ENCODE results near the gene KIF16B. TPM values are rescaled to one million over a fixed set of nuclear protein-coding genes. Genes with fewer than 3 reads are reported as not detected.

KIF16B gene
- total RNA-seq, 1 experiment from 2014 or later: 16.6 TPM

- Histone ChIP-seq H3K36me3 (ENCODE audit: control insufficient read depth, insufficient read depth, low read length) (no peaks in the 10 kb centered on the region), H3K27ac (ENCODE audit: low read length) (no peak overlapping the region), H3K4me3 (ENCODE audit: low read depth in 2 of 2, low read length in 2 of 2) (no peak overlapping the region), H3K27me3 (ENCODE audit: control insufficient read depth, insufficient read depth, low read length) (no peaks in the 10 kb centered on the region), H3K9me3 (ENCODE audit: control insufficient read depth, insufficient read depth, low read depth, low read length) (no peaks in the 10 kb centered on the region), H3K4me1 (ENCODE audit: control insufficient read depth, insufficient read depth, low read length) (no peaks in the 10 kb centered on the region)
- TF ChIP-seq, protein P1, sequence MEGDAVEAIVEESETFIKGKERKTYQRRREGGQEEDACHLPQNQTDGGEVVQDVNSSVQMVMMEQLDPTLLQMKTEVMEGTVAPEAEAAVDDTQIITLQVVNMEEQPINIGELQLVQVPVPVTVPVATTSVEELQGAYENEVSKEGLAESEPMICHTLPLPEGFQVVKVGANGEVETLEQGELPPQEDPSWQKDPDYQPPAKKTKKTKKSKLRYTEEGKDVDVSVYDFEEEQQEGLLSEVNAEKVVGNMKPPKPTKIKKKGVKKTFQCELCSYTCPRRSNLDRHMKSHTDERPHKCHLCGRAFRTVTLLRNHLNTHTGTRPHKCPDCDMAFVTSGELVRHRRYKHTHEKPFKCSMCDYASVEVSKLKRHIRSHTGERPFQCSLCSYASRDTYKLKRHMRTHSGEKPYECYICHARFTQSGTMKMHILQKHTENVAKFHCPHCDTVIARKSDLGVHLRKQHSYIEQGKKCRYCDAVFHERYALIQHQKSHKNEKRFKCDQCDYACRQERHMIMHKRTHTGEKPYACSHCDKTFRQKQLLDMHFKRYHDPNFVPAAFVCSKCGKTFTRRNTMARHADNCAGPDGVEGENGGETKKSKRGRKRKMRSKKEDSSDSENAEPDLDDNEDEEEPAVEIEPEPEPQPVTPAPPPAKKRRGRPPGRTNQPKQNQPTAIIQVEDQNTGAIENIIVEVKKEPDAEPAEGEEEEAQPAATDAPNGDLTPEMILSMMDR (IDR thresholded peaks at IDR 0.05): no peak
- TF ChIP-seq TCF7L2 (IDR thresholded peaks at IDR 0.05; ENCODE audit: low read depth, low read length): no peak
- TF ChIP-seq, protein P2, sequence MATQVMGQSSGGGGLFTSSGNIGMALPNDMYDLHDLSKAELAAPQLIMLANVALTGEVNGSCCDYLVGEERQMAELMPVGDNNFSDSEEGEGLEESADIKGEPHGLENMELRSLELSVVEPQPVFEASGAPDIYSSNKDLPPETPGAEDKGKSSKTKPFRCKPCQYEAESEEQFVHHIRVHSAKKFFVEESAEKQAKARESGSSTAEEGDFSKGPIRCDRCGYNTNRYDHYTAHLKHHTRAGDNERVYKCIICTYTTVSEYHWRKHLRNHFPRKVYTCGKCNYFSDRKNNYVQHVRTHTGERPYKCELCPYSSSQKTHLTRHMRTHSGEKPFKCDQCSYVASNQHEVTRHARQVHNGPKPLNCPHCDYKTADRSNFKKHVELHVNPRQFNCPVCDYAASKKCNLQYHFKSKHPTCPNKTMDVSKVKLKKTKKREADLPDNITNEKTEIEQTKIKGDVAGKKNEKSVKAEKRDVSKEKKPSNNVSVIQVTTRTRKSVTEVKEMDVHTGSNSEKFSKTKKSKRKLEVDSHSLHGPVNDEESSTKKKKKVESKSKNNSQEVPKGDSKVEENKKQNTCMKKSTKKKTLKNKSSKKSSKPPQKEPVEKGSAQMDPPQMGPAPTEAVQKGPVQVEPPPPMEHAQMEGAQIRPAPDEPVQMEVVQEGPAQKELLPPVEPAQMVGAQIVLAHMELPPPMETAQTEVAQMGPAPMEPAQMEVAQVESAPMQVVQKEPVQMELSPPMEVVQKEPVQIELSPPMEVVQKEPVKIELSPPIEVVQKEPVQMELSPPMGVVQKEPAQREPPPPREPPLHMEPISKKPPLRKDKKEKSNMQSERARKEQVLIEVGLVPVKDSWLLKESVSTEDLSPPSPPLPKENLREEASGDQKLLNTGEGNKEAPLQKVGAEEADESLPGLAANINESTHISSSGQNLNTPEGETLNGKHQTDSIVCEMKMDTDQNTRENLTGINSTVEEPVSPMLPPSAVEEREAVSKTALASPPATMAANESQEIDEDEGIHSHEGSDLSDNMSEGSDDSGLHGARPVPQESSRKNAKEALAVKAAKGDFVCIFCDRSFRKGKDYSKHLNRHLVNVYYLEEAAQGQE (IDR thresholded peaks at IDR 0.05; ENCODE audit: insufficient read depth in 1 of 2, low read depth in 2 of 2, low read length in 1 of 2): no peak
- TF ChIP-seq SIN3A (IDR thresholded peaks at IDR 0.05; ENCODE audit: borderline replicate concordance, insufficient read depth, low read depth, low read length): no peak
- no peak for TF ChIP-seq POLR2AphosphoS5 (IDR thresholded peaks at IDR 0.05; ENCODE audit: low read depth, low read length)
- ChIA-PET CTCF (no interaction called here), POLR2A (no interaction called here)
- ATAC-seq: no peak
- in situ Hi-C loops (cut with HindIII; ENCODE audit: low pct_unique_long_range_greater_than_20kb, low sequenced_read_pairs) (no loop called here), intact Hi-C loops (cut with micrococcal nuclease; ENCODE audit: unreplicated experiment) (no loop called here)
- no peak for DNase-seq (ENCODE audit: low read depth, low spot score)
- BruUV-seq (replicated peaks): no TSS peak
Measured at GRCh38 chr20:16488616-16489015, 84.6 kb downstream of the KIF16B start.

GRCh38 chr20:16488086-16488485 lies 85.2 kb downstream of the KIF16B start:
- POLR2A ChIA-PET: no interaction called here
- H3K36me3 ChIP-seq (ENCODE audit: control insufficient read depth, insufficient read depth, low read length): no peaks in the 10 kb centered on the region
- intact Hi-C loops (cut with micrococcal nuclease; ENCODE audit: unreplicated experiment) (no loop called here), in situ Hi-C loops (cut with HindIII; ENCODE audit: low pct_unique_long_range_greater_than_20kb, low sequenced_read_pairs) (no loop called here)
- H3K9me3 ChIP-seq (ENCODE audit: control insufficient read depth, insufficient read depth, low read depth, low read length): no peaks in the 10 kb centered on the region
- CTCF ChIA-PET: no interaction called here
- no peak for ATAC-seq
- no peak for TF ChIP-seq POLR2AphosphoS5 (IDR thresholded peaks at IDR 0.05; ENCODE audit: low read depth, low read length)
- no peak for TF ChIP-seq SIN3A (IDR thresholded peaks at IDR 0.05; ENCODE audit: borderline replicate concordance, insufficient read depth, low read depth, low read length)
- no peak for TF ChIP-seq TCF7L2 (IDR thresholded peaks at IDR 0.05; ENCODE audit: low read depth, low read length)
- TF ChIP-seq, protein P1 (IDR thresholded peaks at IDR 0.05): no peak
- TF ChIP-seq, protein P2 (IDR thresholded peaks at IDR 0.05; ENCODE audit: insufficient read depth in 1 of 2, low read depth in 2 of 2, low read length in 1 of 2): no peak
- no TSS peak for BruUV-seq (replicated peaks)
- H3K4me1 ChIP-seq (ENCODE audit: control insufficient read depth, insufficient read depth, low read length): no peaks in the 10 kb centered on the region
- no peak overlapping the region for H3K27ac ChIP-seq (ENCODE audit: low read length)
- DNase-seq (ENCODE audit: low read depth, low spot score): no peak
- no peak overlapping the region for H3K4me3 ChIP-seq (ENCODE audit: low read depth in 2 of 2, low read length in 2 of 2)
- H3K27me3 ChIP-seq (ENCODE audit: control insufficient read depth, insufficient read depth, low read length): no peaks in the 10 kb centered on the region
